Ascending aorta (tissue), 2 donors: ENCODE results near the gene RNF8. TPM values are rescaled to one million over a fixed set of nuclear protein-coding genes. Genes with fewer than 3 reads are reported as not detected.

ENCODE experiments used
- DNase-seq, 2 donors: peaks; one replicate each; pipeline ENCODE4 v3.0.0-alpha.2; 2019; ENCODE audit warnings: low spot score in 2 of 2
- H3K27ac ChIP-seq, 2 donors: fragments of 200-600 bp; sonication (generic); one replicate each; pipeline ENCODE4 v1.5.1; 2016 to 2017; ENCODE audit warnings: mild to moderate bottlenecking in 1 of 2
- H3K27me3 ChIP-seq: fragments of 200-600 bp; sonication (generic); one replicate; pipeline ENCODE4 v1.5.1; 2017
- H3K36me3 ChIP-seq, 2 donors: fragments of 200-600 bp; sonication (generic); one replicate each; pipeline ENCODE4 v1.5.1; 2016
- H3K4me1 ChIP-seq, 2 donors: fragments of 200-600 bp; sonication (generic); one replicate each; pipeline ENCODE4 v1.5.1; 2016 to 2017; ENCODE audit warnings: mild to moderate bottlenecking in 1 of 2
- H3K4me3 ChIP-seq, 2 donors: fragments of 200-600 bp; sonication (generic); one replicate each; pipeline ENCODE4 v1.5.1; 2016 to 2017; ENCODE audit warnings: mild to moderate bottlenecking in 1 of 2
- H3K9me3 ChIP-seq, 2 donors: fragments of 200-600 bp; sonication (generic); one replicate each; pipeline ENCODE4 v1.5.1; 2016
- CTCF ChIP-seq, 3 experiments: fragments of 200-600 bp in 2 of 3; fragments of 450-650 bp in 1 of 3; sonication (generic) in 2 of 3; IDR thresholded peaks; one replicate each; pipeline ENCODE4 v1.5.1; 2016 to 2019; ENCODE audit warnings: antibody characterized with exemption in 3 of 3, mild to moderate bottlenecking in 1 of 3, moderate library complexity in 1 of 3
- intact Hi-C: fragments of 100-400 bp; cut with DNase I; formaldehyde crosslinking; loops from one replicate; pipeline ENCODE4 v1.15.1; 2023
- total RNA-seq: library from RNA; depleted of rRNA; stranded (reverse); fragments of >200 nt; gene quantifications from one replicate; pipeline ENCODE4 v1.1.0, GENCODE V29; 2016

The RNF8 gene
- total RNA-seq, 1 donor from 2014 or later, result 7.3 TPM

- H3K27me3 ChIP-seq, result no peaks in the 10 kb centered on the region
- H3K4me1 ChIP-seq, result no peaks in the 10 kb centered on the region
- no peak for TF ChIP-seq CTCF (IDR thresholded peaks at IDR 0.05)
- no peak overlapping the region for H3K27ac ChIP-seq
- H3K4me3 ChIP-seq, result no peak overlapping the region
- no peak for DNase-seq
- intact Hi-C loops, result no loop called here
- no peaks in the 10 kb centered on the region for H3K9me3 ChIP-seq
- peaks cover 42 to 62% of the 10 kb centered on the region in 2 donors for H3K36me3 ChIP-seq
Measured at GRCh38 chr6:37388578-37388977, 34.8 kb downstream of the RNF8 start.

GRCh38 chr6:37389857-37390256, 36.1 kb downstream of the RNF8 start:
- intact Hi-C loops, result no loop called here
- Histone ChIP-seq H3K9me3 (no peaks in the 10 kb centered on the region), H3K36me3 (peaks cover 38 to 59% of the 10 kb centered on the region in 2 donors)

GRCh38 chr6:37391120-37391519, 37.3 kb downstream of the RNF8 start:
- no peak overlapping the region for H3K27ac ChIP-seq
- no peak overlapping the region for H3K4me3 ChIP-seq
- no peaks in the 10 kb centered on the region for H3K27me3 ChIP-seq
- peaks cover 38 to 53% of the 10 kb centered on the region in 2 donors for H3K36me3 ChIP-seq
- H3K9me3 ChIP-seq, result no peaks in the 10 kb centered on the region
- no peak for TF ChIP-seq CTCF (IDR thresholded peaks at IDR 0.05)
- H3K4me1 ChIP-seq, result no peaks in the 10 kb centered on the region
- intact Hi-C loops, result no loop called here
- no peak for DNase-seq

More at GRCh38 chr6:37389857-37390256, 36.1 kb downstream of the RNF8 start:
- Histone ChIP-seq H3K27me3 (no peaks in the 10 kb centered on the region), H3K4me3 (no peak overlapping the region), H3K27ac (no peak overlapping the region), H3K4me1 (no peaks in the 10 kb centered on the region)
- TF ChIP-seq CTCF (IDR thresholded peaks at IDR 0.05), result no peak
- DNase-seq, result no peak

- no peaks in the 10 kb centered on the region for H3K27me3 ChIP-seq
- peaks cover 26 to 36% of the 10 kb centered on the region in 2 donors for H3K36me3 ChIP-seq
- no peak overlapping the region for H3K4me3 ChIP-seq
- H3K4me1 ChIP-seq, result no peaks in the 10 kb centered on the region
- H3K27ac ChIP-seq, result no peak overlapping the region
- no peaks in the 10 kb centered on the region for H3K9me3 ChIP-seq
- no peak for DNase-seq
- TF ChIP-seq CTCF (IDR thresholded peaks at IDR 0.05), result no peak
- intact Hi-C loops, result no loop called here
Measured at GRCh38 chr6:37392821-37393220, 39.0 kb downstream of the RNF8 start.

- H3K4me3 ChIP-seq, result no peak overlapping the region
- H3K36me3 ChIP-seq, result peaks cover 21 to 31% of the 10 kb centered on the region in 2 donors
- no peak for TF ChIP-seq CTCF (IDR thresholded peaks at IDR 0.05)
- no peaks in the 10 kb centered on the region for H3K4me1 ChIP-seq
- no peak for DNase-seq
- intact Hi-C loops, result no loop called here
- H3K27ac ChIP-seq, result no peak overlapping the region
- no peaks in the 10 kb centered on the region for H3K27me3 ChIP-seq
- no peaks in the 10 kb centered on the region for H3K9me3 ChIP-seq
Measured at GRCh38 chr6:37393381-37393929, 39.7 kb downstream of the RNF8 start.
